HEK293 (cell line): ENCODE measurements around the gene PLEKHA4.

ENCODE experiments used
- CTCF ChIA-PET: fragments of 350-600 bp; formaldehyde crosslinking; extraction: SDS; loops from one replicate; lab custom pipeline; 2021; ENCODE audit warnings: antibody characterized with exemption; lab: Yijun Ruan, JAX
- POLR2A ChIA-PET: fragments of 300-600 bp; formaldehyde crosslinking; extraction: SDS; loops from one replicate; lab custom pipeline; 2020; ENCODE audit warnings: antibody characterized with exemption, inconsistent platforms; lab: Yijun Ruan, JAX
- H3K27ac ChIP-seq: fragments of 200-500 bp; sonication (Bioruptor generic); 2 replicates; pipeline ENCODE4 v1.5.1; 2014; ENCODE audit warnings: low read depth, low read length, control low read depth, inconsistent platforms; ENCODE audit errors: extremely low read depth
- H3K36me3 ChIP-seq, 2 experiments: fragments of 200-500 bp in 1 of 2; sonication (Bioruptor generic) in 1 of 2; 1 replicate in 1 of 2; 2 replicates in 1 of 2; pipeline ENCODE4 v1.5.1; 2014 to 2017; ENCODE audit warnings: inconsistent platforms in 2 of 2, low read length in 2 of 2; ENCODE audit not compliant: control insufficient read depth in 2 of 2, insufficient read depth in 1 of 2
- H3K4me1 ChIP-seq: fragments of 200-500 bp; sonication (Bioruptor generic); 2 replicates; pipeline ENCODE4 v1.5.1; 2014; ENCODE audit warnings: mild to moderate bottlenecking, low read length, inconsistent platforms; ENCODE audit not compliant: control insufficient read depth, insufficient read depth
- H3K4me3 ChIP-seq: 2 replicates; pipeline ENCODE4 v1.5.1; 2011; ENCODE audit warnings: low read depth, mild to moderate bottlenecking, control low read depth, low read length, moderate library complexity
- H3K9me3 ChIP-seq: fragments of 200-500 bp; sonication (Bioruptor generic); 2 replicates; pipeline ENCODE4 v1.5.1; 2014; ENCODE audit warnings: low read depth, low read length, inconsistent platforms; ENCODE audit not compliant: control insufficient read depth, insufficient read depth
- ATF2 ChIP-seq: fragments of 450-650 bp; formaldehyde crosslinking; IDR thresholded peaks from 2 replicates; pipeline ENCODE4 v1.5.1; 2016; ENCODE audit warnings: missing biosample characterization, missing genetic modification characterization, low read depth
- GLIS1 ChIP-seq: fragments of 450-650 bp; formaldehyde crosslinking; IDR thresholded peaks from 2 replicates; pipeline ENCODE4 v1.5.1; 2016; ENCODE audit warnings: missing biosample characterization, missing genetic modification characterization
- PATZ1 ChIP-seq: fragments of 450-650 bp; formaldehyde crosslinking; IDR thresholded peaks from 2 replicates; pipeline ENCODE4 v1.5.1; 2016; ENCODE audit warnings: missing biosample characterization, missing genetic modification characterization
- PRDM2 ChIP-seq: fragments of 450-650 bp; formaldehyde crosslinking; IDR thresholded peaks from 2 replicates; pipeline ENCODE4 v1.5.1; 2016; ENCODE audit warnings: missing biosample characterization, missing genetic modification characterization, borderline replicate concordance
- YY1 ChIP-seq: fragments of 450-650 bp; formaldehyde crosslinking; IDR thresholded peaks from 2 replicates; pipeline ENCODE4 v1.5.1; 2018; ENCODE audit warnings: missing biosample characterization, missing genetic modification characterization
- ZBTB49 ChIP-seq: fragments of 450-650 bp; formaldehyde crosslinking; IDR thresholded peaks from 2 replicates; pipeline ENCODE4 v1.5.1; 2016; ENCODE audit warnings: missing biosample characterization, missing genetic modification characterization, low read depth
- ZFP3 ChIP-seq: fragments of 450-650 bp; formaldehyde crosslinking; IDR thresholded peaks from 2 replicates; pipeline ENCODE4 v1.5.1; 2016; ENCODE audit warnings: low read depth, missing biosample characterization, missing genetic modification characterization
- ZFP41 ChIP-seq: fragments of 450-650 bp; formaldehyde crosslinking; IDR thresholded peaks from 2 replicates; pipeline ENCODE4 v1.5.1; 2016; ENCODE audit warnings: missing biosample characterization, missing genetic modification characterization, borderline replicate concordance
- ZNF114 ChIP-seq: fragments of 450-650 bp; formaldehyde crosslinking; IDR thresholded peaks from 2 replicates; pipeline ENCODE4 v1.5.0; 2017; ENCODE audit warnings: missing biosample characterization, missing genetic modification characterization
- ZNF121 ChIP-seq: fragments of 450-650 bp; formaldehyde crosslinking; IDR thresholded peaks from 2 replicates; pipeline ENCODE4 v1.5.1; 2016; ENCODE audit warnings: missing biosample characterization, missing genetic modification characterization
- ZNF202 ChIP-seq: fragments of 450-650 bp; formaldehyde crosslinking; IDR thresholded peaks from 2 replicates; pipeline ENCODE4 v1.5.1; 2016; ENCODE audit warnings: missing biosample characterization, missing genetic modification characterization, borderline replicate concordance
- ZNF211 ChIP-seq: fragments of 450-650 bp; formaldehyde crosslinking; IDR thresholded peaks from 2 replicates; pipeline ENCODE4 v1.5.1; 2016; ENCODE audit warnings: low read depth, missing biosample characterization, missing genetic modification characterization
- ZNF561 ChIP-seq: fragments of 450-650 bp; IDR thresholded peaks from 2 replicates; pipeline ENCODE4 v1.5.1; 2018; ENCODE audit warnings: missing biosample characterization, missing genetic modification characterization, borderline replicate concordance
- ZNF747 ChIP-seq: fragments of 450-650 bp; formaldehyde crosslinking; IDR thresholded peaks from 2 replicates; pipeline ENCODE4 v1.5.1; 2016; ENCODE audit warnings: missing biosample characterization, missing genetic modification characterization
- ZNF777 ChIP-seq: fragments of 450-650 bp; formaldehyde crosslinking; IDR thresholded peaks from 2 replicates; pipeline ENCODE4 v1.5.1; 2017; ENCODE audit warnings: missing biosample characterization, missing genetic modification characterization, borderline replicate concordance
- ZNF837 ChIP-seq: fragments of 450-650 bp; formaldehyde crosslinking; IDR thresholded peaks from 2 replicates; pipeline ENCODE4 v1.5.1; 2016; ENCODE audit warnings: missing biosample characterization, missing genetic modification characterization
- TF ChIP-seq, protein P1 (sequence below): fragments of 450-650 bp; formaldehyde crosslinking; IDR thresholded peaks from 2 replicates; pipeline ENCODE4 v1.5.1; 2017; ENCODE audit warnings: missing biosample characterization, missing genetic modification characterization

The PLEKHA4 gene

DNA sequence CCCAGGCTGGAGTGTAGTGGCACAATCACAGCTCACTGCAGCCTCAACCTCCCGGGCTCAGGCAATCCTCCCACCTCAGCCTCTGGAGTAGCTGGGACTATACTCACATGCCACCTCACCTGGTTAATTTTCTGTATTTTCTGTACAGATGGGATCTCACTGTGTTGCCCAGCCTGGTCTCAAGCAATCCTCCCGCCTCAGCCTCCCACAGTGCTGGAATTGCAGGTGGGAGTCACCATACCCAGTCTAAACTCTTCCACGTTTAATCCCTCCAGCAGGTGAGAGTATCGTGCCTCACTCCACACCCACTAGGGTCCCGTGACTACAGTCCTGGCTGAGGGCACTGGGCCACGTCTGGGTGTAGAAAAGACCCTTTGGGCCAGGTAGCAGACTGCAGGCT lies 74.1 kb downstream of the PLEKHA4 start:
- Histone ChIP-seq H3K9me3 (no peaks in the 10 kb centered on the region), H3K36me3 (peaks cover 0 to 6% of the 10 kb centered on the region in 2 experiments; a peak in 2 of 3 replicates), H3K27ac (no peak overlapping the region), H3K4me1 (no peaks in the 10 kb centered on the region), H3K4me3 (no peak overlapping the region)
- TF ChIP-seq ZNF561 (tag by site-specific recombination) = no peak
- TF ChIP-seq ZNF747 (tag by site-specific recombination) = no peak
- no peak for TF ChIP-seq ZNF202 (tag by site-specific recombination)
- TF ChIP-seq PATZ1 (tag by site-specific recombination) = no peak
- TF ChIP-seq ZNF121 (tag by site-specific recombination) = peak; percentile 92
- POLR2A ChIA-PET = interaction anchor here (0.5 to 2.7 kb wide), 3 partner anchors 16 to 161 kb away, joined by 3 to 28 read pairs (median 3); partner anchors contain the start of gene BCAT2
- CTCF ChIA-PET = interaction anchor here (0.6 to 3.7 kb wide), 12 partner anchors 8 to 687 kb away, joined by 3 to 101 read pairs (median 6); partner anchors contain the start of gene HSD17B14

DNA sequence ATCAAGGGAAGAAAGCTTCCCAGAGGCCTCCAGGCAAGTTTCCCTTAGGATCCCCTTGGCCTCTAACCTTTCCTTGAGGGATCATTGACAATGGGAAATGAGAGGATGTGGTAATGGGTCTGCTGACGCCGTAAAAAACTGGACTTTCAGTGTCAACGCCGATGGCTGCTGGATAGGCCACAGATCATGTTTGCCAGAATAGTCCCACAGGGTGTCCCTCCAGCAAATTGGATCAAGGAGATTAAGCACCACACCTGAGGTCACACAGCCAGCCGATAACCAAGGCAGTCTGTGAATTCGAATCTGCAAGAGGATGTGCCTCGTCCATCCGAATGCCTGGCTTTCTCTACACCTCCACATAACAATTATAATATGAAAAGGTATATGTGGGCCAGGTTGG lies 75.1 kb downstream of the PLEKHA4 start:
- ChIA-PET POLR2A (no interaction called here), CTCF (interaction anchor here (0.6 to 3.7 kb wide), 11 partner anchors 9 to 1204 kb away, joined by 3 to 101 read pairs (median 5); partner anchors contain the start of gene HSD17B14)
- Histone ChIP-seq H3K36me3 (peaks cover 0 to 3% of the 10 kb centered on the region in 2 experiments; a peak in 2 of 3 replicates), H3K27ac (no peak overlapping the region), H3K4me1 (no peaks in the 10 kb centered on the region), H3K4me3 (no peak overlapping the region), H3K9me3 (no peaks in the 10 kb centered on the region)
- TF ChIP-seq, protein P1, sequence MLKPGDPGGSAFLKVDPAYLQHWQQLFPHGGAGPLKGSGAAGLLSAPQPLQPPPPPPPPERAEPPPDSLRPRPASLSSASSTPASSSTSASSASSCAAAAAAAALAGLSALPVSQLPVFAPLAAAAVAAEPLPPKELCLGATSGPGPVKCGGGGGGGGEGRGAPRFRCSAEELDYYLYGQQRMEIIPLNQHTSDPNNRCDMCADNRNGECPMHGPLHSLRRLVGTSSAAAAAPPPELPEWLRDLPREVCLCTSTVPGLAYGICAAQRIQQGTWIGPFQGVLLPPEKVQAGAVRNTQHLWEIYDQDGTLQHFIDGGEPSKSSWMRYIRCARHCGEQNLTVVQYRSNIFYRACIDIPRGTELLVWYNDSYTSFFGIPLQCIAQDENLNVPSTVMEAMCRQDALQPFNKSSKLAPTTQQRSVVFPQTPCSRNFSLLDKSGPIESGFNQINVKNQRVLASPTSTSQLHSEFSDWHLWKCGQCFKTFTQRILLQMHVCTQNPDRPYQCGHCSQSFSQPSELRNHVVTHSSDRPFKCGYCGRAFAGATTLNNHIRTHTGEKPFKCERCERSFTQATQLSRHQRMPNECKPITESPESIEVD (tag by site-specific recombination) = no peak
- TF ChIP-seq PRDM2 (no peak), ZNF211 (no peak), ZNF837 (tag by site-specific recombination) (no peak), ZFP41 (no peak), PATZ1 (tag by site-specific recombination) (no peak), ZNF114 (no peak), ZBTB49 (tag by site-specific recombination) (no peak), ZNF777 (tag by site-specific recombination) (no peak), ATF2 (tag by site-specific recombination) (no peak), GLIS1 (tag by site-specific recombination) (no peak), ZFP3 (tag by site-specific recombination) (no peak), YY1 (tag by site-specific recombination) (no peak)
